ENCODE data around the gene CALCOCO1.
"Not testable (repeated sequence)": the region's sequence is repeated elsewhere in the genome, so short reads cannot be mapped to it uniquely, and the experiment has no call there.

The CALCOCO1 gene, protein sequence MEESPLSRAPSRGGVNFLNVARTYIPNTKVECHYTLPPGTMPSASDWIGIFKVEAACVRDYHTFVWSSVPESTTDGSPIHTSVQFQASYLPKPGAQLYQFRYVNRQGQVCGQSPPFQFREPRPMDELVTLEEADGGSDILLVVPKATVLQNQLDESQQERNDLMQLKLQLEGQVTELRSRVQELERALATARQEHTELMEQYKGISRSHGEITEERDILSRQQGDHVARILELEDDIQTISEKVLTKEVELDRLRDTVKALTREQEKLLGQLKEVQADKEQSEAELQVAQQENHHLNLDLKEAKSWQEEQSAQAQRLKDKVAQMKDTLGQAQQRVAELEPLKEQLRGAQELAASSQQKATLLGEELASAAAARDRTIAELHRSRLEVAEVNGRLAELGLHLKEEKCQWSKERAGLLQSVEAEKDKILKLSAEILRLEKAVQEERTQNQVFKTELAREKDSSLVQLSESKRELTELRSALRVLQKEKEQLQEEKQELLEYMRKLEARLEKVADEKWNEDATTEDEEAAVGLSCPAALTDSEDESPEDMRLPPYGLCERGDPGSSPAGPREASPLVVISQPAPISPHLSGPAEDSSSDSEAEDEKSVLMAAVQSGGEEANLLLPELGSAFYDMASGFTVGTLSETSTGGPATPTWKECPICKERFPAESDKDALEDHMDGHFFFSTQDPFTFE

DNA sequence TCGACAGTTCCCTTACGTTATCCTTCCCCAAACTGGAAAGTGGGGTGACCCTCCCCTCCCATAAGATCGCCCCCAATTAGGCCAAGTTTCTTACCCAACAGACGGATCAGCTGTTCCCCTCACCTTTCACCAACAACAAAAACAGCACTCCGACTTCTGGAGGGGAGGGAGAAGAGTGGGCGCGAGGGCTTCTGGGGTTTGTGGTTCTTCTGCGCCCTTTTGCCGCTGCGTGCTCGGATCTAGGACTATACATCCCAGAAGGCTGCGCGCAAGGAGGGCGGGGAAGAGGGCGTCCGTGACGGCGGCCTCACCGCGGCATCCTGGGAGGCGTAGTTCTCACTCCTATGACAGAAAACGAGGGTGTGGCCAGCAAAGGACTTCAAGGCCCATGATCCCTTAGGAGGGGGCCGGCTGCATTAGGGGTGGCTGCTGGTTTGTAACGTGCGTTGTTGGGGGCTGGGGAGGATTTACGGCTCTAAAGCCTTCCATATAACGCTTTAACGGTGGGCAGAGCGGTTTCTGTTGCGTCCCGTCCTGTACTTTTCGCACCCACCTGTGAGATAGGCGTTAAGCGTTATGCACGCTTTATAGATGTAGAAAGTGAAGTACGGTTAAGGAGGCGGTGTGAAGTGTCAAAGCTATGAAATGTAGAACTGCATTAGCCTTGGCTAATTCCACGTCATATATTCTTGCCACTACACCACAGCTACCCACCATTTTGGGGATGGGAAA, at the start of gene CALCOCO1:
Gene CALCOCO1 (minus strand): TSS at position 143 of the 732 bp plus-strand sequence. CDS start 2,210 bp downstream, outside the sequence.
- peak; percentile 93 to 96 for DNase-seq (ENCODE audit: low read depth in 2 of 2)

DNA sequence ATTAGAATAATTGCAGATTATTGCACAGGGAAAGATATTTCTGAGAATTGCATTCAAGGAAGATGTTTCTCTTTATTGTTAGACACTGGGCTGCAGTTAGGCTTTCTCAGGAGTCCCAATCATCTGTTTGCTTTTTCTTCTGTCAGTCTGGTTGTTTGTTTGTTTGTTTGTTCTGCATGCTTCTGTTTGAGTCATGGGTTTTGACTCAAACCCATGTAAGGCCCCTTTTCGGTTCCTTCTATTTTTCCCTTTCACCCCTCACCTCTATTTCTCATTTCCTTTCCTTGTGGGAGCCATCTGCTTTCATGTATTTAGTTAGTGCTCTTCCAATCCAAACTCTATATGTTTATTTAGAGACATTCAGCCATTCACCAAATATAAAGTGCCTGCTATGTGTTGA, 49.6 kb upstream of the CALCOCO1 start:
- DNase-seq (ENCODE audit: low read depth in 2 of 2) = no peak

GRCh38 chr12:53775478-53776145, 48.4 kb upstream of the CALCOCO1 start:
- DNase-seq (ENCODE audit: low read depth in 2 of 2) = no peak

GRCh38 chr12:53770281-53770680, 43.0 kb upstream of the CALCOCO1 start:
- no peak for DNase-seq (ENCODE audit: low read depth in 2 of 2)

DNA sequence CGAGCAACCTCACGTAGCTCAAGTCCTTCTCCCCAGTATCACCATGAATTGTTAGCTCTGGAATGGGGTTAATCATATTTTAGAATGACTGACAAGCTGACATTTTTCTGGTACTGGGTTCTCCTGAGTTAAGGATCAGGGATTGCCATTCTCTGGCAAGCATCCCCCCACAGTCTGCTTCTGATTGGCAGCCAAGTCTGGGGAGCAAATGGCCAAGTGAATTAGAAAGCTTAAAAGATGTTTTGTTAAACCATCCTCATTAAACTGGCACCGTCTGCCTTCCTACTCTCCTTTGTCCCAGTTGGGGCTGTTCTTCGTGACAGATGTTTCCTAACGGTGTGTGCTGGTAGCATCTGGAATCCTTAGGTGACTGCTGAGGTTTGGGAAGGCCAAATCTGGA, 41.7 kb upstream of the CALCOCO1 start:
- DNase-seq (ENCODE audit: low read depth in 2 of 2) = no peak

- no peak for DNase-seq (ENCODE audit: low read depth in 2 of 2)
These were observed 39.6 kb upstream of the CALCOCO1 start for GRCh38 chr12:53766881-53767280.

GRCh38 chr12:53765891-53766290, 38.6 kb upstream of the CALCOCO1 start:
- DNase-seq (ENCODE audit: low read depth in 2 of 2) = no peak

DNA sequence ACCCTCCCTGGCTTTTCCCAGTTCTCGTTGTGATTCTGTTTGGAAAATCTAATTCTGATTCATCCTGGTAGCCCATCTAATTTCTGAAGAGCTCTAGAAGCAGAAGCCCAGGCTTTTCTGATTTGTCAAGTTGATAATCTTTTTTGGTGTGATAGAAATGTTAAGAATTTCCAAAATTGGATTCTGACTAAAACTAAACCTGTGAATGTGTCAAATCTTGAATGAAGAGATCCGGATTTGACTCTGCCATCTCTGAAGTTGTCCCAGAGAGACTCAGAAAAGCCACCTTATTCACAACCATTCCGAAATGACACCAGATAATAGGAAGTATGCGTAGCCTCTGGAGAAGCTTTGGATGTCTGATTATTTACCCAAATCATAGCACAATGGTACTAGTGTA, 37.4 kb upstream of the CALCOCO1 start:
- no peak for DNase-seq (ENCODE audit: low read depth in 2 of 2)

DNA sequence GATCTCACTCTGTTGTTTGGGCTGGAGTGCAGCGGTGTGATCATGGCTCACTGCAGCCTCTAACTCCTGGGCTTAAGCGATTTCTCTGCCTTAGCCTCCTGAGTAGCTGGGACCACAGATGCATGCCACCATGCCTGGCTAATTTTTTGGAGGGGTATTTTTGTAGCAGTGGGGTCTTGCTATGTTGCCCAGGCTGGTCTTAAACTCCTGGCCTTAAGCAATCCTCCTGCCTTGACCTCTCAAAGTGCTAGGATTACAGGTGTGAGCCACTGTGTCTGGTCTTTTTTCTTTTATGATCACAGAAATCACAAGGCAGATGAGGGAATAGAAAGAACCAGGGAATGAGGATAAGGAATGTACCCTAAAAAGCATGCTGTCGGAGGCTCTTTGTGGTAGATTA, 35.5 kb upstream of the CALCOCO1 start:
- not testable (repeated sequence) for DNase-seq (ENCODE audit: low read depth in 2 of 2)

- DNase-seq (ENCODE audit: low read depth in 2 of 2) = no peak
These were observed 34.1 kb upstream of the CALCOCO1 start for GRCh38 chr12:53761306-53761705.

DNA sequence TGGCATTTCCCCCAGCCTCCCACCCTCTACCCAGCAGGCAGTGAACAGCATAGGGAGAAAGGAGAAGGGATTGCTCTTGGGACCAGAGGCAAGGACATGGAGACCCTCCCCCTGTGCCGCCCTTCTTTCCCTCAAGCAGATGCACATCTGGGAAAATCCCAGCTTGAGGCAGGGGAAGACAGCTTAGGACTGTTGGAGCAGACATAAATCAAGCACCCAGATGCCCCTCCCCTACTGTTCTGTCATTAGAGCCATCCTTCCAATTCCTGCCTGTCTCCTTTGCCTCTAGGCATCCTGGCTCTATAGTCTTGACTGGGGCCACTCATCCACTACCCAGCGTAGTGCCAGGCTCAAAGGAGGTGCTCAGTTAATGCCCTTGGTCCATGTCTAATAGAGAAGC, 32.0 kb upstream of the CALCOCO1 start:
- no peak for DNase-seq (ENCODE audit: low read depth in 2 of 2)

DNA sequence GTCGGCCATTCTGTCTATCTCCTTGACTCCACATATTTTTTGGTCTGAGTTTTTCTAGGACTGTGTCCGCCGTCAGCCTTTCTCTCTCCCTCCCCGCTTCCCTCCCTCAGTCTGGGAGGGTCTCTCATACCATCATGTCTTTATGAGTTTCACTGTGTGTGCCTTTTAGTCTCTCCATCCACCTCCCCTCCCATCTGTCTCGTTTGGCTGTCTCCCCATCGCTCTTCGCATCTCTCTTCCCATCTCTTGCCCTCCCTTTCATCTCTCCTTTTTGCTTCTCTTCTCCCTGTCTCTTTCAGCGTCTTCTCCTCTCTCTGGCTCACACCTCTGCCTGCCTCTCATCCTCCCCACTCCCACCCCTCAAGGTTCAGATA, 31.5 kb upstream of the CALCOCO1 start:
- no peak for DNase-seq (ENCODE audit: low read depth in 2 of 2)

GRCh38 chr12:53758081-53758729, 31.0 kb upstream of the CALCOCO1 start:
- DNase-seq (ENCODE audit: low read depth in 2 of 2) = no peak

GRCh38 chr12:53757101-53757770, 30.0 kb upstream of the CALCOCO1 start:
- peak; percentile 72 to 81 for DNase-seq (ENCODE audit: low read depth in 2 of 2)

DNA sequence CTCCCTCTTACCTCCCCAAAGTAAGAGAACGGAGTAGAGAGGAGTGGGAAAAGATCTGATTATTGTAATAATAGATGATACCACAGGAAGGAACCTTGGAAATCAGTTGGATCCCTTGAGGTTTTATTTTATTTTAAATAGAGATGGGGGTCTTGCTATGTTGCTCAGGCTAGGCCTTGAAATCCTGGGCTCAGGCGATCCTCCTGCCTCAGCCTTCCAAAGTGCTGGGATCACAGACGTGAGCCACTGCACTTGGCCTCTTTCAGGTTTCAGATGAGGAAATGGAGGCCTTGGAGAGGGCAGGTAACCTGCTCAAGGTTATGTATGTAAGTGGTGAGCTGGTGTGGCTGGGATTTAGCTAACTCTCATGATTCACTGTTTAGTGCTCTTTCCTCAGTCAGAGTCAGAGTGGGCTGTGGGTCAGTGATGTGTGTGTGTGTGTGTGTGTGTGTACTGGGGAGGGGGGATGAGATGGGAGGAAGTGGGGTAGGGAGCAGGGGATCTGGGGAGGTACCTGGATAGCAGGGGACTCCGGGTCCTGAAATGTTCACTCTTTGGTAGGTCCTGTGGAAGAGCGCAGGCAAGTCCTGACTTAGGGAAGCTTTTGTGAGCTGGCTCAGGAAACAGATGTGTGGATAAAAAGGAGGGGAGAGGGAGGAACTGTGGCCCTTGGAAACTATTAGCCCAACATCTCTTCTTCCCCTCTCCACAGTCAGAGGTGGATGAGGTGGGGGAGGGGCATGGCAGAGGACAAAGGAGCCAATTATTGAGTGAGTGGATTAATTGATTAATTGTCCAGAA, 29.2 kb upstream of the CALCOCO1 start:
- no peak for DNase-seq (ENCODE audit: low read depth in 2 of 2)

DNA sequence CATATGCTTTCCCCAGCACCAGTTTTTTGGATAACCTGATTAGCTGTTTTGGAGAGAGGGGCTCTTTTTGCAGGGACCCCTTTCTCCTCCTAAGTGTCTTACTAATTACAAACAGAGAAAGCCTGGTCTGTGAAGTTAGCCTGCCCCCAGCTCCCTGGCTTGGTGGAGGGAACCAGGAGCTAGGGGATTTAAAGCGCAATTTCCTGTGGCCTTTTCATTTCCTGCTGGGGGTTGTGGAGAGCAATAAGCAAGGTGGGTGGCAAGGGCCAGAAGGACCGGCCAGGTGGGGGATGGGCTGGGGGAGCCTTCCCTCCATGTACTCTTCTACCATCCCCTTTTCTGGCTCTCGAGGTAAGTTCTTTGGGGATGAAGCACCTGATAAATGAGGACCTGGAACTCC, 28.6 kb upstream of the CALCOCO1 start:
- no peak for DNase-seq (ENCODE audit: low read depth in 2 of 2)

DNA sequence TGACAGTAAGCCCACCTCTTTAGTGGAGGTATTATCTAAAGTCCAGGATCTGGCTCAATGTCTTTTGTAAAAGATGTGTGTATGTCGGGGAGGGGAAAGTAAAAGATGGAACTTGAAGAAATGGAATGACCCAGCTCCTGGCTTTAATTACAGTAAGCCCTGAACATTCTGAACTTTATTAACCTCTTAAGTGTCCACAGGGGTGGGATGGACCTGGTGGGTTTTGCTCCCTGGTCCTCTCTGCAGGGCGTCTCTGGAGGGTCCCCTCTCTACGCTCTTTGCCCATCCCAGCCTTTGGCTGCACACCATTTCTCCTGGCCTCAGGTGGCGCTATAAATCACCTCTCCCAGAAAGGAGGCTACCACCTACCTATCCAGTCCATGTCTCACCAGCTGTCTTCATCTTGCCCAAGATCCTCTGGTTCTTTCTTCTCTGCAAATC, 28.2 kb upstream of the CALCOCO1 start:
- DNase-seq (ENCODE audit: low read depth in 2 of 2) = no peak

- no peak for DNase-seq (ENCODE audit: low read depth in 2 of 2)
These were observed 27.5 kb upstream of the CALCOCO1 start for GRCh38 chr12:53754633-53755264.

DNA sequence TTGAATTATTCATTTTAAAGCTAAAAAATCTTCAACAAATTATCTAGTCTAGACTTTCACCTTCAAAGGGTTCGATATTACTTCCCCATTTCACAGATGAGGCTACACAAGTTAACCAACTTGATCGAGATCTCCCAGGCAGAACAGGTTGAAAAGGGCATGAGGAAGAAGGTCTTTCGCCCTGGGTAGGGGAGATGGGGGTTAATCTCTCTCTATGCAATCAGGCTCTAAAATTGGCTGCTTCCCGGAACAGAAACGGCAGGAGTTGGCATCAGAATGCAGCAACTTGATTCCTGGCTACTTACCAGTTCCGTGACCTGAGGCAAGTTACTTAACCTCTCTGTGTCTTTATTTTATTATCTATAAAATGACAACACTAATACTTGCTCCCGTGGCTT, 26.9 kb upstream of the CALCOCO1 start:
- no peak for DNase-seq (ENCODE audit: low read depth in 2 of 2)

GRCh38 chr12:53752621-53753020, 25.4 kb upstream of the CALCOCO1 start:
- no peak for DNase-seq (ENCODE audit: low read depth in 2 of 2)

Measured in stimulated activated CD4-positive, alpha-beta T cell treated with anti-CD3 and anti-CD28 coated beads, Interleukin-15, amount 100 ng/mL, for 48 hours (primary cell).